Epithelial cell of proximal tubule (primary cell): Measurements from ENCODE around the gene PDE6H. TPM values are rescaled to one million over a fixed set of nuclear protein-coding genes. Genes with fewer than 3 reads are reported as not detected.

ENCODE experiments used
- DNase-seq: peaks from one replicate; pipeline ENCODE4 v3.0.0-alpha.2; 2011; ENCODE audit warnings: low read depth
- H3K4me3 ChIP-seq: 2 replicates; pipeline ENCODE4 v1.5.1; 2011; ENCODE audit warnings: low read depth, mild to moderate bottlenecking, low read length
- CTCF ChIP-seq: conservative IDR thresholded peaks from 2 replicates; pipeline ENCODE4 v1.5.1; 2012; ENCODE audit warnings: low read depth, mild to moderate bottlenecking, low read length
- total RNA-seq: library from RNA; depleted of rRNA; stranded (reverse); fragments of >200 nt; gene quantifications from 2 replicates; pipeline ENCODE4 v1.2.3, GENCODE V29; 2015

The PDE6H gene
- total RNA-seq, 1 donor from 2014 or later, result not detected

GRCh38 chr12:14964406-14964805 is 8.4 kb upstream of the PDE6H start:
- H3K4me3 ChIP-seq, result no peak overlapping the region
- no peak for DNase-seq
- no peak for TF ChIP-seq CTCF

- DNase-seq, result no peak
- TF ChIP-seq CTCF, result no peak
- no peak overlapping the region for H3K4me3 ChIP-seq
Observed at GRCh38 chr12:14965221-14965620, 7.6 kb upstream of the PDE6H start.

DNA sequence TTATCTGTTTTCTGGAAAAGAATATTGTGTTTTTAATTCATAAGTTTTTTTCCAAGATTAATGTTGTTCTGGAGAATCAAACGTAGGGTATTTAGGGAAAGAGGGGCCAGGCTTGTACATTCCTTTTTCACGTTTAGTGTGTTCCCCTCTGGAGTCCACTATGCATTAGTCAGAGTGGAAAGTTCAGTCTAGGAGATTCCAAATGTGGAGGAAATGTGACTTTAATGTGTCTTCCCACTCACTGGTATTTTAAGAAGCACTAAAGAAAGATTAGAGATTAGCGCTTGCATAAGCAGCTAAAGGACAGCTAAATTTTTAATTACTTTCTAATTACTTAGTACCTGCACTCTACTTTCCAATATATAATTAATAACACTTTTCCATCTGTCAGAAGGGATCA is 4.4 kb upstream of the PDE6H start:
- H3K4me3 ChIP-seq, result no peak overlapping the region
- TF ChIP-seq CTCF, result no peak
- no peak for DNase-seq

DNA sequence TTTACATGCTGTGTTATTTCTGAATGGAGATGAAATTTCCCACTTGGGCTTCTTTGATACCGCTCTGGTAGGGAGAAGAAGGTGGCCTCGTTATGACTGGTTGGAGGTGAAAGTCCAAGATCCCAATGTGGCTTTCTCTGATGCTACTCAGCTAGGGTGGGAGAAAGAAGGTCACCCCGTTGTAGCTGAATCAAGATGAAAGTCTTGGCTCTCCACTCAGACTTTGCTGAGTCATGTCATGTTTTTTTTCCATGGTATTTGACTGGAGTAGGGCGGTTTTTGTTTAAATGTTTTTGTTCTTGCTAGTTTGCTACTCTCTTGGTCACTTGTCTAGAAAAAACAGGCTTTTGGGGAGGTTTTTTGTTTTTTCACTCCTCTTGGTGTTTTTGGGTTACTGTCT is 2.4 kb upstream of the PDE6H start:
- DNase-seq, result no peak
- H3K4me3 ChIP-seq, result no peak overlapping the region
- no peak for TF ChIP-seq CTCF

DNA sequence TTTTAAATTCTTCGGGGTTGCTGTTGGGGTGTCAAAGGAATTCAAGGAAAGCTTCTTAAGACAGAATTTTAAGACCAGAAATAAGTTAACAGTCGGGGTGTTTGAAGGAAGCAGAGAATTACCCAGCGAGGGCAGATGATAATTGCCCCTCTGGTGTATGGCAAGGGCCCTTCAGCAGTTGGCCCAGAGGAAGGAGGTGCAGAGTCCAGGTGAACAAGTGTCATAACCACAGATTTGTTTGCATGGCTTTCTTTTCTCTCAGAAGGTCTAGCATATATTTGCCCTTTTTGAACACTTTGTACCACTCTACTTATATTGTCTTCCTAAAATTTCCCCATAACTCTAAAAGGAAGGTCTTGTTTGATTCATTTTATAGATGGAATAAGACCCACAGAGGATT is 1.8 kb downstream of the PDE6H start:
- no peak overlapping the region for H3K4me3 ChIP-seq
- DNase-seq, result no peak
- TF ChIP-seq CTCF, result no peak

DNA sequence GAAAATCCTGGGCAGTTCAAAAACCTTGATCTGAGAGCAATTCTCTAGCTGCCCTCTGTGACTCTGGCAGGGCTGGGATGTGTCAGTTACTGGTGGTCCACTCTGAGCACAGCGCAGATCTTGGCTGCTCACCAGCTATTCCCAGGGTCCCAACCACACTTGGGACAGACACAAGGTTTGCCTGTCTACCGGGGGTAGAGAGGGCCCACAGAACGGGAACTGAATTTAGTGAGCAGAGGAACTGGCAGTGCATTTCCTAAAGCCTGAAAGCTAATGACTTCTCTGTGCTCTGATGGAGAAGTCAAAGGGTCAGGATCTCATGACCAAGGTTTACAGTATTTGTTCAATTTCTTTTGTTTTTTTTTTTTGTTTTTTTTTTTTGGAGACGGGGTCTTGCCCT is 2.6 kb downstream of the PDE6H start:
- DNase-seq, result no peak
- no peak overlapping the region for H3K4me3 ChIP-seq
- no peak for TF ChIP-seq CTCF

DNA sequence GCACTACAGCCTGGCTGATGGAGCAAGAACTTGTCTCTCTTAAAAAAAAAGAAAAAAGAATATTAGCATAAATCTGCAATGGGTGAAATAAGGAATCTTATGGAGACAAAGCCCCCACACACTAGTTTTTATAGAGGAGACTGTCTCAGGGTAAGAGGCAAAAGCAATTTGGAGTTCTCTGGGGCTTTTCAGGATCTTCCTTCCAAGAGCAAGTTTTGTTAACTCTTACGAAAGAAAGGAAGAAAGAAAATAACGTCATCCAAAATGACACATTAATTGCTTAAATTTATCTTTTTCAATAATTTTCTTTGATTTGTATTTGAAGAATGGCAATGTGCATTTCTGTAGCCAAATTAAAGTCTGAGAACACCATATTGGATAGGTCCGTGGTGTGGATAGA is 3.8 kb downstream of the PDE6H start:
- no peak for TF ChIP-seq CTCF
- no peak overlapping the region for H3K4me3 ChIP-seq
- no peak for DNase-seq
